ENCODE results near the gene TINCR.

Gene TINCR

GRCh38 chr19:5588906-5589676, 21.3 kb upstream of the TINCR start:
- no peak for DNase-seq

- no peak for DNase-seq
Measured at GRCh38 chr19:5588441-5588840, 20.7 kb upstream of the TINCR start.

DNA sequence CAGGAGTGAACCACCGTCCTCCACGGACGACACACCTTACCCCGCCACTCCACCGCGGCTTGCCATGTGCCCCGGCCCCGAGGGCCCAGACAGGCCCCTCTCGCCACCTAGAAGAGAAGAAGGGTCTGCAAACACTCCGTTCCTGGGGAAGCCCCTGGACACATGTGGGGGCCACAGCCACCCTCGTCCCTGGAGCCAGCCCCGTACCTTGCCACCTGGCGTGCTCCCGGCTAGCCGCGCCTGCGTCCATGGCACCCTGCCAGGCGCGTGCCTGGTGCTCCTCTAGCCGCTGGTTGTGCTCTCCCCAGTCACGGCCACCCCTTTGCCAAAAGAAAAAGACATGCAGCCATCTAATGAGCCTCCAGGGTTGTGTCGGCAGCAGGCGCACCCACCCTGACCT, 19.9 kb upstream of the TINCR start:
- no peak for DNase-seq

- no peak for DNase-seq
Measured at GRCh38 chr19:5587071-5587455, 19.3 kb upstream of the TINCR start.

- DNase-seq: no peak
Measured at GRCh38 chr19:5586300-5587070, 18.7 kb upstream of the TINCR start.

- DNase-seq: no peak
Measured at GRCh38 chr19:5585461-5586299, 17.9 kb upstream of the TINCR start.

DNA sequence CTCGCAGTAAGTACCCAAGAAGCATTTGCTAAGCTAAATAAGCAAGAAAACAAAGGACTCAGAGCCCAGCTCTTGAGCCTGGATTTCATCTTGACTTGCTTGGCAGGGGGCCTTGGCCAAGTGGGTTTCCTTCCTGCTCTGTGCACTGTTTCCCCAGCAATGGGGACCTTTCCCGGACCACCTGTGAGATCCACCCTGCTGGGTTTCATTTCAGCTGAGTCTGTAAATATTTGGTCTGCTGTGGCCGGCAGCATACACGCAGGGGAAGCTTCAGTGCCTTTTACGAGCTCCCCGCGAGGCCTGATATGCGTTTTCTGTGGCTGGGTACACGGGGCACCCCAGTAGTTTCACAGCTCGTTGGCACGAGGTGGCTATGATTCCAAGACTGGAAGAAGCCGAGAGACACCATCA, 12.4 kb upstream of the TINCR start:
- no peak for DNase-seq

- no peak for DNase-seq
Measured at GRCh38 chr19:5579697-5580096, 11.9 kb upstream of the TINCR start.

GRCh38 chr19:5579286-5579685, 11.5 kb upstream of the TINCR start:
- DNase-seq: no peak

GRCh38 chr19:5578097-5578846, 10.5 kb upstream of the TINCR start:
- DNase-seq: peak; percentile 58

GRCh38 chr19:5575590-5575989, 7.8 kb upstream of the TINCR start:
- DNase-seq: no peak

- no peak for DNase-seq
Measured at GRCh38 chr19:5572556-5573286, 5.0 kb upstream of the TINCR start.

DNA sequence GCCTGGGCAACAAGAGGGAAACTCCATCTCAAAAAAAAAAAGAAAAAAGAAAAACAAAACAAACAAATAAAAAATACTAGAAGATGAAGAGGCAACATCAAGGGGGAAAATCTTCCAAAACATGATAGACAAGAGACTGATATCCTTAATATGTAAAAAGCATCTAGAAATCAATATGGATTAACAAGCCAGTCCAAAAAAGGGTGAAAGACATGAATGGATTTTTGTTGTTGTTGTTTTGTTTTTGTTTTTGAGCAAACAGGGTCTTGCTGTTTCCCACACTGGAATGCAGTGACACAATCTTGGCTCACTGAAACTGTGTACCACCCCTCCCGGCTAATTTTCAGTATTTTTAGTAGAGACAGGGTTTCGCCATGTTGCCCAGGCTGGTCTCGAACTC, 4.0 kb upstream of the TINCR start:
- no peak for DNase-seq

DNA sequence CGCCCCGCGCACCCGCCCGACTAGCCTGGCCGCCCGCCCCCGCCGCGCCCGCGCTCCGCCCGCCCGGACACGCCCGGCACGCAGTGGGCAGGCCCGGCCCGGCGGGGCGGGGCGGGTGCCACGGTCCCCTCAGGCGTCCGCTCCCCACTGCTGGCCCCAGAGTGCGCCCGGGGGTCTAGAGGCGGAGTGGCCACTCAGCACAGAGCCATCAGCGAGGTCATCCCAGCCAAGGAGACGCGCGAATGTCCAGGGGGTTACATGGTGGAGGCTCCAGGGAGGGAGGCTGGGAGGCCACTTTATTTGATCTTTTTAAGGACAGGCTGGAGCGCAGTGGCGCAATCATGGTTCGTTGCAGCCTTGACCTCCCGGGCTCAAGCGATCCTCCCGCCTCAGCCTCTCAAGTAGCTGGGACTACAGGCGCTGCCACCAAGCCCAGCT, 236 bp upstream of the TINCR start:
- DNase-seq: no peak

- DNase-seq: no peak
Measured at GRCh38 chr19:5564930-5565329, 2.8 kb downstream of the TINCR start.

GRCh38 chr19:5563935-5564612, 3.7 kb downstream of the TINCR start:
- DNase-seq: no peak

GRCh38 chr19:5563008-5563431, 4.7 kb downstream of the TINCR start:
- no peak for DNase-seq

GRCh38 chr19:5562280-5562679, 5.5 kb downstream of the TINCR start:
- no peak for DNase-seq

DNA sequence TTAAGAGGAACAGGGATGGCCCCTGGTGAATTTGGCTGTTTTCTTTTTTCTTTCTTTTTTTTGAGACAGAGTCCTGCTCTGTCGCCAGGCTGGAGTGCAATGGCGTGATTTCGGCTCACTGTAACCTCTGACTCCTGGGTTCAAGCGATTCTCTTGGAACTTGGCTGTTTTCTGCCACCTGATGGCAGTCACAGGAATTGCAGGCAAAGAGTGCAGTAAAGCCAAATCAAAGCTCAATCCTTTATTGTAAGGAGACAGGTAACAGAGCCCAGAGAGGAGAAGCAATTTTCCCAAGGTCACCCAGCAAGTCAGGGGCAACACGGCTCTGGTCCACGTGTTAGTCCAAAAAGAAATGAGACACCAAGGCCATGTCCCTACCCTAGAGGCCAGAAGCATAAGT, 6.2 kb downstream of the TINCR start:
- no peak for DNase-seq

DNA sequence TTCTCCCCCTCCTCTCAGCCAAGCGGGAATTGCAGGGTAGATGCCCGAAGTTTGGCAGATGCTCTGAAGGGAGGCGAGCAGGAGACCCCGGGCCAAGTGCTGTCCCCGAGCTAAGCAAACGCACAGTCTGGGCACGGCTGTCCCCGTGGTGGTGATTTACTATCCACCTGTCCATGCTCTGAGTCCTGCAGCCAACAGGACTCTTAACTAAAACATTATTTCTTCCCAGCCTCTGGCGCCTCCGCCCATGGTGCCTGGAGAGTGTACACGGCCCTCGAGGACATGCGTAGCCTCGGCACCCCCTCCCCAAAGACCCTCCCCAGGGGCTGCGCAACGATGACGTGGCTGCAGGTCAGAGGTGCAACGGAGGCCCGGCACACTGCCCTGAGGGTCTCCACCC, 7.6 kb downstream of the TINCR start:
- DNase-seq: no peak

DNA sequence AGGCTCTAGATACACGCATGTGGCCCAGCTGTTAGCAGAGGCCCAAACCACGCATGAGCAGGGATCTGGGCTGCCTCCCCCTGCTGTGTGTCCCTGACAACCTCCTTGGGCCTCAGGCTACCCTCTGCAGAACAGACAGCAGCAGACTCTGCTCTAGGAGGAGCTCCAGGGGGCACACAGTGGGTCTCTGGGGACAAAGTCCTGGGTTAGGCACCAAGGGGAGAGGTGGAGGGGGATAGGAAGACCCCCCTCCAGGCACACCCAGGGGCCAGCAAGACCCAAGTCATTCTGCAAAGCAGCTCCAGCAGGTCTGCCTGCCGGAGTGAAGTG, 8.0 kb downstream of the TINCR start:
- DNase-seq: no peak
